H4 (cell line): ENCODE data around the gene SELENOI. TPM values are rescaled to one million over a fixed set of nuclear protein-coding genes. Genes with fewer than 3 reads are reported as not detected.
"Not testable (repeated sequence)": the region's sequence is repeated elsewhere in the genome, so short reads cannot be mapped to it uniquely, and the experiment has no call there.

Source experiments
- DNase-seq: peaks from one replicate; pipeline ENCODE4 v3.0.0-alpha.2; 2015; ENCODE audit warnings: low spot score
- total RNA-seq: library from RNA; depleted of rRNA; stranded (reverse); fragments of >200 nt; shearing (Covaris generic); gene quantifications from 2 replicates; pipeline ENCODE4 v1.2.3, GENCODE V29; 2014

SELENOI gene
- total RNA-seq, 1 experiment from 2014 or later = 18.8 TPM

- no peak for DNase-seq
Measured at GRCh38 chr2:26359886-26360473, 14.0 kb downstream of the SELENOI start.

- DNase-seq = no peak
Measured at GRCh38 chr2:26363323-26363722, 17.4 kb downstream of the SELENOI start.

GRCh38 chr2:26363958-26364357, 18.0 kb downstream of the SELENOI start:
- DNase-seq = no peak

- no peak for DNase-seq
Measured at GRCh38 chr2:26364669-26365068, 18.7 kb downstream of the SELENOI start.

GRCh38 chr2:26366957-26367356, 21.0 kb downstream of the SELENOI start:
- DNase-seq = no peak

GRCh38 chr2:26369664-26370063, 23.7 kb downstream of the SELENOI start:
- not testable (repeated sequence) for DNase-seq

- not testable (repeated sequence) for DNase-seq
Measured at GRCh38 chr2:26370909-26371308, 25.0 kb downstream of the SELENOI start.

GRCh38 chr2:26376799-26377198, 30.9 kb downstream of the SELENOI start:
- DNase-seq = no peak

- DNase-seq = no peak
Measured at GRCh38 chr2:26380281-26380680, 34.3 kb downstream of the SELENOI start.

GRCh38 chr2:26382564-26382963, 36.6 kb downstream of the SELENOI start:
- no peak for DNase-seq

GRCh38 chr2:26384183-26384582, 38.2 kb downstream of the SELENOI start:
- no peak for DNase-seq

- no peak for DNase-seq
Measured at GRCh38 chr2:26384597-26384996, 38.7 kb downstream of the SELENOI start.

- no peak for DNase-seq
Measured at GRCh38 chr2:26387189-26387588, 41.2 kb downstream of the SELENOI start.

GRCh38 chr2:26394694-26395093, 48.8 kb downstream of the SELENOI start:
- no peak for DNase-seq

- DNase-seq = no peak
Measured at GRCh38 chr2:26395394-26395793, 49.5 kb downstream of the SELENOI start.

- DNase-seq = no peak
Measured at GRCh38 chr2:26396734-26397298, 50.9 kb downstream of the SELENOI start.

GRCh38 chr2:26399771-26400376, 53.9 kb downstream of the SELENOI start:
- no peak for DNase-seq

- no peak for DNase-seq
Measured at GRCh38 chr2:26400723-26401122, 54.8 kb downstream of the SELENOI start.

- no peak for DNase-seq
Measured at GRCh38 chr2:26401739-26402541, 56.0 kb downstream of the SELENOI start, which contains the start of gene DRC1. TSS of gene DRC1 (plus strand) at chr2:26401920. CDS start at chr2:26401990, 70 bp downstream.

GRCh38 chr2:26407526-26407925, 61.6 kb downstream of the SELENOI start:
- DNase-seq = no peak

- DNase-seq = no peak
Measured at GRCh38 chr2:26409785-26410184, 63.8 kb downstream of the SELENOI start.

- no peak for DNase-seq
Measured at GRCh38 chr2:26410764-26411243, 64.9 kb downstream of the SELENOI start.
